HepG2 (cell line): ENCODE data around the gene MAPK8IP3. TPM values are rescaled to one million over a fixed set of nuclear protein-coding genes. Genes with fewer than 3 reads are reported as not detected.

Source experiments
- ATAC-seq: fragments of 200-7000 bp; cut with Tn5 transposase; 3 replicates; pipeline ENCODE4 v1.9.1; 2020; ENCODE audit warnings: mild to moderate bottlenecking, moderate library complexity
- BruUV-seq: library from RNA; stranded (reverse); fragments of 400-500 nt; replicated peaks from 2 replicates; lab custom pipeline; 2021; lab: Mats Ljungman, UMichigan
- CTCF ChIA-PET: fragments of 300-600 bp; formaldehyde crosslinking; extraction: SDS; loops from one replicate; lab custom pipeline; 2021; ENCODE audit warnings: low total read pairs, inconsistent platforms, low intra/inter-chr PET ratio; lab: Yijun Ruan, JAX
- POLR2A ChIA-PET: fragments of 350-600 bp; sonication (Branson Sonifier 250); formaldehyde crosslinking; loops from one replicate; lab custom pipeline; 2020; ENCODE audit warnings: antibody characterized with exemption, inconsistent platforms; lab: Yijun Ruan, JAX
- DNase-seq: peaks from one replicate; pipeline ENCODE4 v3.0.0-alpha.2; 2015; ENCODE audit warnings: low spot score
- FAIRE-seq: peaks from 3 replicates; lab custom pipeline; 2011; peaks lifted over from hg19 to GRCh38; lab: Jason Lieb, UNC
- H2AFZ ChIP-seq: one replicate; pipeline ENCODE4 v1.6.1; 2011; ENCODE audit warnings: low read length, inconsistent platforms
- H3K27ac ChIP-seq: fragments of 300-600 bp; 3 replicates; pipeline ENCODE4 v1.8.0; 2011; ENCODE audit warnings: mixed run types, mild to moderate bottlenecking, mixed read lengths, low read length, inconsistent platforms; ENCODE audit not compliant: insufficient read depth; ENCODE audit errors: extremely low read length
- H3K27me3 ChIP-seq, 2 experiments: fragments of 200-600 bp in 1 of 2; 2 replicates in 1 of 2; 3 replicates in 1 of 2; pipeline versions ENCODE4 v1.6.0 to v1.8.0; 2011; ENCODE audit warnings: low read length in 2 of 2, mild to moderate bottlenecking in 2 of 2, moderate library complexity in 2 of 2, inconsistent platforms in 1 of 2; ENCODE audit not compliant: insufficient read depth in 2 of 2, control insufficient read depth in 1 of 2
- H3K36me3 ChIP-seq, 2 experiments: fragments of 200-600 bp in 1 of 2; replicated peaks in 1 of 2; 2 replicates in 1 of 2; 3 replicates in 1 of 2; pipeline versions ENCODE4 v1.5.1 to v1.8.0; 2011; ENCODE audit warnings: low read length in 2 of 2, inconsistent platforms in 1 of 2; ENCODE audit not compliant: insufficient read depth in 2 of 2, control insufficient read depth in 1 of 2
- H3K4me1 ChIP-seq: 2 replicates; pipeline ENCODE4 v1.5.1; 2012; ENCODE audit warnings: low read length, inconsistent platforms; ENCODE audit not compliant: insufficient read depth
- H3K4me2 ChIP-seq: 2 replicates; pipeline ENCODE4 v1.6.0; 2011; ENCODE audit warnings: low read depth, low read length, inconsistent platforms
- H3K4me3 ChIP-seq, 3 experiments: fragments of 200-600 bp in 1 of 3; sonication (generic), shearing (Covaris generic) in 1 of 3; replicated peaks in 1 of 3; 2 replicates each; pipeline ENCODE4 v1.5.1; 2011 to 2016; ENCODE audit warnings: low read length in 3 of 3, inconsistent platforms in 2 of 3, low read depth in 2 of 3, mild to moderate bottlenecking in 2 of 3, control low read depth in 1 of 3, mixed read lengths in 1 of 3; ENCODE audit not compliant: insufficient read depth in 1 of 3
- H3K79me2 ChIP-seq: one replicate; pipeline ENCODE4 v1.6.1; 2011; ENCODE audit warnings: low read length, inconsistent platforms; ENCODE audit not compliant: insufficient read depth
- H3K9ac ChIP-seq: 2 replicates; pipeline ENCODE4 v1.6.0; 2011; ENCODE audit warnings: mild to moderate bottlenecking, low read depth, low read length, inconsistent platforms; ENCODE audit not compliant: insufficient read depth
- H3K9me3 ChIP-seq: 2 replicates; pipeline ENCODE4 v1.5.1; 2012; ENCODE audit warnings: mild to moderate bottlenecking, low read length
- H4K20me1 ChIP-seq: 2 replicates; pipeline ENCODE4 v1.6.0; 2011; ENCODE audit warnings: inconsistent platforms, mild to moderate bottlenecking, low read length, moderate library complexity; ENCODE audit not compliant: insufficient read depth
- AKAP8 ChIP-seq: sonication (generic); formaldehyde crosslinking; IDR thresholded peaks from 2 replicates; pipeline ENCODE4 v1.5.1; 2020; ENCODE audit warnings: mild to moderate bottlenecking, missing genetic modification reagents
- CBX5 ChIP-seq: sonication (generic); formaldehyde crosslinking; IDR thresholded peaks from 2 replicates; pipeline ENCODE4 v1.4.0; 2020; ENCODE audit warnings: missing genetic modification reagents, borderline replicate concordance
- POLR2A ChIP-seq, 2 experiments: IDR thresholded peaks; 2 replicates each; pipeline ENCODE4 v1.6.1; 2011; ENCODE audit warnings: low read depth in 2 of 2, low read length in 2 of 2, mild to moderate bottlenecking in 1 of 2, moderate library complexity in 1 of 2; ENCODE audit not compliant: insufficient read depth in 1 of 2
- PPARG ChIP-seq: conservative IDR thresholded peaks from 2 replicates; pipeline ENCODE4 v1.6.1; 2016; ENCODE audit warnings: missing biosample characterization, missing genetic modification reagents
- REXO4 ChIP-seq: sonication (generic); formaldehyde crosslinking; IDR thresholded peaks from 2 replicates; pipeline ENCODE4 v1.8.0; 2022; ENCODE audit warnings: missing genetic modification reagents, mild to moderate bottlenecking, borderline replicate concordance
- SPEN ChIP-seq: sonication (generic); formaldehyde crosslinking; IDR thresholded peaks from 2 replicates; pipeline ENCODE4 v1.5.1; 2020; ENCODE audit warnings: low read depth, mild to moderate bottlenecking, missing genetic modification reagents
- ZC3H13 ChIP-seq: sonication (generic); formaldehyde crosslinking; IDR thresholded peaks from 2 replicates; pipeline ENCODE4 v1.8.1; 2023; ENCODE audit warnings: mild to moderate bottlenecking, missing genetic modification reagents, moderate library complexity
- ZFP82 ChIP-seq: sonication (generic); formaldehyde crosslinking; IDR thresholded peaks from 2 replicates; pipeline ENCODE4 v1.5.1; 2020; ENCODE audit warnings: mild to moderate bottlenecking, missing genetic modification reagents, borderline replicate concordance
- ZNF503 ChIP-seq: sonication (generic); formaldehyde crosslinking; IDR thresholded peaks from 2 replicates; pipeline ENCODE4 v1.4.0; 2020; ENCODE audit warnings: missing genetic modification reagents
- ZNF703 ChIP-seq: sonication (generic); formaldehyde crosslinking; IDR thresholded peaks from 2 replicates; pipeline ENCODE4 v1.5.1; 2020; ENCODE audit warnings: missing genetic modification reagents, mild to moderate bottlenecking, moderate library complexity, borderline replicate concordance
- ZNF800 ChIP-seq: sonication (generic); formaldehyde crosslinking; IDR thresholded peaks from 2 replicates; pipeline ENCODE4 v1.4.0; 2020; ENCODE audit warnings: missing genetic modification reagents
- WGBS: methylation state at CpG from one replicate; pipeline ENCODE4 v1.1.6; 2017; ENCODE audit warnings: low lambda C conversion rate; 5-methylcytosine and 5-hydroxymethylcytosine counted together
- in situ Hi-C: cut with HindIII; loops from 2 replicates; pipeline ENCODE4 v1.10.0; 2017; ENCODE audit warnings: low pct_unique_long_range_greater_than_20kb; ENCODE audit not compliant: extremely low pct_ligation_motif_present
- intact Hi-C: fragments of 100-400 bp; cut with micrococcal nuclease; formaldehyde crosslinking; loops from one replicate; pipeline ENCODE4 v1.10.0; 2022; ENCODE audit not compliant: unreplicated experiment
- polyA plus RNA-seq, 8 experiments: library from polyadenylated mRNA; depleted of rRNA in 3 of 8; stranded (reverse) in 7 of 8; unstranded in 1 of 8; fragments of >200 nt; fragmentation: Illumina TruSeq in 4 of 8; extraction: Trizol in 4 of 8; gene quantifications; 2 replicates each; pipeline versions ENCODE4 v1.2.1 to v1.2.3, GENCODE V29; 2011 to 2016; ENCODE audit warnings: low read depth in 4 of 8, missing spikeins in 1 of 8, mixed read lengths in 1 of 8; ENCODE audit not compliant: insufficient read depth in 1 of 8
- total RNA-seq, 5 experiments: library from RNA; depleted of rRNA; stranded (reverse); fragments of >200 nt; fragmentation: Illumina TruSeq; extraction: Trizol; gene quantifications; 2 replicates each; pipeline ENCODE4 v1.2.3, GENCODE V29; 2016; ENCODE audit warnings: low read depth in 1 of 5

The MAPK8IP3 gene
- total and polyA plus RNA-seq, 2 of the 13 experiments (the other 11 are each of a cell fraction or from before 2014, with no cell fraction given), result 25.1 to 41.7 TPM

- DNase-seq (no peak), FAIRE-seq (no peak), ATAC-seq (no peak)
- H3K27ac ChIP-seq, result no peak overlapping the region
- peaks cover 11 to 39% of the 10 kb centered on the region in 2 experiments; a peak in 4 of 5 replicates for H3K36me3 ChIP-seq
- intact Hi-C loops, result no loop called here
- no peak for TF ChIP-seq ZNF800 (CRISPR knock-in tag)
- TF ChIP-seq AKAP8, result no peak
- TF ChIP-seq ZFP82, result no peak
- no peak for TF ChIP-seq ZC3H13 (CRISPR knock-in tag)
- 0 out of 4 replicates have a peak, but pooled peaks of 1 of the 2 experiments have one; percentile 10 for TF ChIP-seq POLR2A (IDR thresholded peaks at IDR 0.05; ENCODE audit: insufficient read depth in 1 of 2, low read depth in 2 of 2, low read length in 2 of 2)
- TF ChIP-seq PPARG (CRISPR knock-in tag), result no peak
- no peak for TF ChIP-seq ZNF703 (CRISPR knock-in tag)
- H3K79me2 ChIP-seq, result no peaks in the 10 kb centered on the region
- in situ Hi-C loops, result no loop called here
- no peak overlapping the region for H3K4me3 ChIP-seq
- ChIA-PET CTCF (no interaction called here), POLR2A (no interaction called here)
- no peak overlapping the region for H2AFZ ChIP-seq
- peaks cover 10% of the 10 kb centered on the region for H3K4me1 ChIP-seq
- H3K27me3 ChIP-seq, result no peaks in the 10 kb centered on the region
- BruUV-seq, result no TSS peak
- WGBS, result 95% methylated on average over 6 of the region's 9 CpGs
- no peaks in the 10 kb centered on the region for H3K9me3 ChIP-seq
- H4K20me1 ChIP-seq, result peaks cover 5% of the 10 kb centered on the region; the same call in 1 of the 2 replicates
- no peak overlapping the region for H3K4me2 ChIP-seq
- no peak overlapping the region for H3K9ac ChIP-seq
Observed at GRCh38 chr16:1817276-1817589, 111.2 kb downstream of the MAPK8IP3 start.

- intact Hi-C loops, result no loop called here
- TF ChIP-seq CBX5 (CRISPR knock-in tag) (no peak), SPEN (CRISPR knock-in tag) (no peak), ZNF503 (CRISPR knock-in tag) (no peak), REXO4 (CRISPR knock-in tag) (no peak)
- H4K20me1 ChIP-seq, result peaks cover 5% of the 10 kb centered on the region; the same call in 1 of the 2 replicates
- no peak overlapping the region for H2AFZ ChIP-seq
- no peaks in the 10 kb centered on the region for H3K79me2 ChIP-seq
- H3K9me3 ChIP-seq, result no peaks in the 10 kb centered on the region
- BruUV-seq, result no TSS peak
- H3K4me3 ChIP-seq, result no peak overlapping the region
- ChIA-PET POLR2A (no interaction called here), CTCF (no interaction called here)
- peaks cover 5% of the 10 kb centered on the region for H3K4me1 ChIP-seq
- H3K27ac ChIP-seq, result no peak overlapping the region
- DNase-seq, result no peak
- in situ Hi-C loops, result no loop called here
- no peak overlapping the region for H3K9ac ChIP-seq
- no peaks in the 10 kb centered on the region for H3K27me3 ChIP-seq
- H3K4me2 ChIP-seq, result no peak overlapping the region
- no peak for FAIRE-seq
- ATAC-seq, result peak; percentile 11; the same call in 2 of the 3 replicates
- 97% methylated on average over 13 of the region's 17 CpGs for WGBS
- H3K36me3 ChIP-seq, result peaks cover 16 to 43% of the 10 kb centered on the region in 2 experiments; a peak in 4 of 5 replicates
Observed at GRCh38 chr16:1817716-1818115, 111.7 kb downstream of the MAPK8IP3 start.
